Fibroblast of lung (primary cell): ENCODE results near the gene GPAT3. TPM values are rescaled to one million over a fixed set of nuclear protein-coding genes. Genes with fewer than 3 reads are reported as not detected.
"Not testable (repeated sequence)": the region's sequence is repeated elsewhere in the genome, so short reads cannot be mapped to it uniquely, and the experiment has no call there.

Experiments
- DNase-seq, 2 donors: peaks; one replicate each; pipeline versions ENCODE4 v3.0.0 to v3.0.0-alpha.2; 2010; ENCODE audit warnings: low read depth in 2 of 2
- H2AFZ ChIP-seq: 2 replicates; pipeline ENCODE4 v1.5.1; 2012; ENCODE audit warnings: low read length, control low read depth, inconsistent platforms
- H3K27ac ChIP-seq: 2 replicates; pipeline ENCODE4 v1.5.1; 2011; ENCODE audit warnings: low read length, control low read depth; ENCODE audit not compliant: insufficient read depth
- H3K27me3 ChIP-seq: 2 replicates; pipeline ENCODE4 v1.5.1; 2011; ENCODE audit warnings: mild to moderate bottlenecking, low read length; ENCODE audit not compliant: control insufficient read depth, insufficient read depth
- H3K36me3 ChIP-seq: 2 replicates; pipeline ENCODE4 v1.5.1; 2011; ENCODE audit warnings: low read length; ENCODE audit not compliant: control insufficient read depth, insufficient read depth
- H3K4me1 ChIP-seq: 2 replicates; pipeline ENCODE4 v1.5.1; 2011; ENCODE audit warnings: low read length; ENCODE audit not compliant: control insufficient read depth, insufficient read depth; ENCODE audit errors: extremely low read depth
- H3K4me2 ChIP-seq: 2 replicates; pipeline ENCODE4 v1.5.1; 2011; ENCODE audit warnings: low read length, control low read depth; ENCODE audit not compliant: insufficient read depth; ENCODE audit errors: extremely low read depth
- H3K4me3 ChIP-seq, 4 experiments: fragments of 200-600 bp in 1 of 4; sonication (generic) in 1 of 4; replicated peaks in 1 of 4; 2 replicates each; pipeline ENCODE4 v1.5.1; 2011 to 2016; ENCODE audit warnings: low read length in 4 of 4, low read depth in 3 of 4, mild to moderate bottlenecking in 3 of 4, control low read depth in 2 of 4, inconsistent platforms in 1 of 4, mixed read lengths in 1 of 4; ENCODE audit not compliant: insufficient read depth in 1 of 4; ENCODE audit errors: control extremely low read depth in 1 of 4
- H3K79me2 ChIP-seq: 2 replicates; pipeline ENCODE4 v1.5.1; 2012; ENCODE audit warnings: mild to moderate bottlenecking, low read length, inconsistent platforms; ENCODE audit not compliant: control insufficient read depth, insufficient read depth
- H3K9ac ChIP-seq: 2 replicates; pipeline ENCODE4 v1.5.1; 2011; ENCODE audit warnings: mild to moderate bottlenecking, low read length, control low read depth; ENCODE audit not compliant: insufficient read depth
- H3K9me3 ChIP-seq: 2 replicates; pipeline ENCODE4 v1.5.1; 2012; ENCODE audit warnings: low read depth, low read length; ENCODE audit not compliant: control insufficient read depth, insufficient read depth
- H4K20me1 ChIP-seq: 2 replicates; pipeline ENCODE4 v1.5.1; 2011; ENCODE audit warnings: low read length; ENCODE audit not compliant: control insufficient read depth, insufficient read depth; ENCODE audit errors: extremely low read depth
- EZH2 ChIP-seq: IDR thresholded peaks from 2 replicates; pipeline ENCODE4 v1.5.1; 2012; ENCODE audit warnings: low read length, control low read depth, mild to moderate bottlenecking; ENCODE audit errors: missing control alignments
- polyA plus RNA-seq, 2 donors: library from polyadenylated mRNA; depleted of rRNA in 1 of 2; stranded (reverse) in 1 of 2; unstranded in 1 of 2; fragments of >200 nt; gene quantifications; 2 replicates each; pipeline ENCODE4 v1.2.1, GENCODE V29; 2011 to 2012; ENCODE audit warnings: missing spikeins in 1 of 2
- total RNA-seq: library from RNA; depleted of rRNA; stranded (reverse); fragments of >200 nt; gene quantifications from 2 replicates; pipeline ENCODE4 v1.2.1, GENCODE V29; 2014
- TF ChIP-seq, protein P1 (sequence below), 2 donors: IDR thresholded peaks in 1 of 2; conservative IDR thresholded peaks in 1 of 2; 1 replicate in 1 of 2; 2 replicates in 1 of 2; pipeline ENCODE4 v1.5.1; 2011 to 2012; ENCODE audit warnings: low read length in 2 of 2, control low read depth in 1 of 2, inconsistent platforms in 1 of 2, low read depth in 1 of 2, mild to moderate bottlenecking in 1 of 2

The GPAT3 gene
- total and polyA plus RNA-seq, 2 donors (not counting 1 experiment from before 2014, with no cell fraction given) = 2.6 to 4.1 TPM

DNA sequence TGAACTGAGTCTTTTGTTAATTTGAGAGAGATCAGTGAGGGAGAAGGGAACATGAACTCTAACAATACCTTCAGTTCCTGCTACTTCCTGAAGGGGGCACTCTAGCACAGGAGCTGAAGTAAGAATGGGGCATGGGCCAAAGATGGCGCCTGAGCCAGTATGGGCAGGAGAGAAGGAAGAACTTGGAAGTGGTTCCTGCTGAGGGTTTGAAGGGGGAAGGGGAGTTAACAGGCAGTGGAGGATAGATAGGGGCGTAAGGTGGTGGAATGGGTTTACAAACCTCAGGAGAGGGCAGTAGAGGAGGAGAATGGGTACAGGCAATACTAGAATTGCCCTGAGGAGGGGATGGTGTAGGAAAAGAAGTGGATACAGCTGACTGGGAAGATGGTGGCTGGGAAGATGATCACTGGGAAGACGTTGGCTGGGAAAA, 26.7 kb upstream of the GPAT3 start:
- not testable (repeated sequence) for H4K20me1 ChIP-seq, H3K27me3 ChIP-seq, H3K36me3 ChIP-seq, H3K9ac ChIP-seq, H3K4me2 ChIP-seq, H3K4me3 ChIP-seq, H3K79me2 ChIP-seq, H3K9me3 ChIP-seq, H3K4me1 ChIP-seq, H3K27ac ChIP-seq
- TF ChIP-seq, protein P1, sequence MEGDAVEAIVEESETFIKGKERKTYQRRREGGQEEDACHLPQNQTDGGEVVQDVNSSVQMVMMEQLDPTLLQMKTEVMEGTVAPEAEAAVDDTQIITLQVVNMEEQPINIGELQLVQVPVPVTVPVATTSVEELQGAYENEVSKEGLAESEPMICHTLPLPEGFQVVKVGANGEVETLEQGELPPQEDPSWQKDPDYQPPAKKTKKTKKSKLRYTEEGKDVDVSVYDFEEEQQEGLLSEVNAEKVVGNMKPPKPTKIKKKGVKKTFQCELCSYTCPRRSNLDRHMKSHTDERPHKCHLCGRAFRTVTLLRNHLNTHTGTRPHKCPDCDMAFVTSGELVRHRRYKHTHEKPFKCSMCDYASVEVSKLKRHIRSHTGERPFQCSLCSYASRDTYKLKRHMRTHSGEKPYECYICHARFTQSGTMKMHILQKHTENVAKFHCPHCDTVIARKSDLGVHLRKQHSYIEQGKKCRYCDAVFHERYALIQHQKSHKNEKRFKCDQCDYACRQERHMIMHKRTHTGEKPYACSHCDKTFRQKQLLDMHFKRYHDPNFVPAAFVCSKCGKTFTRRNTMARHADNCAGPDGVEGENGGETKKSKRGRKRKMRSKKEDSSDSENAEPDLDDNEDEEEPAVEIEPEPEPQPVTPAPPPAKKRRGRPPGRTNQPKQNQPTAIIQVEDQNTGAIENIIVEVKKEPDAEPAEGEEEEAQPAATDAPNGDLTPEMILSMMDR (conservative IDR thresholded peaks at IDR 0.05 in 1 of 2, IDR thresholded peaks at IDR 0.05 in 1 of 2; ENCODE audit: low read depth in 1 of 2, low read length in 2 of 2) = peak; percentile 67 to 68
- peak; percentile 31 to 67 for DNase-seq
- peak overlapping the region; percentile 72 for H2AFZ ChIP-seq

GRCh38 chr4:83510442-83510841, 25.5 kb upstream of the GPAT3 start:
- no peak for TF ChIP-seq EZH2
- TF ChIP-seq, protein P1 (conservative IDR thresholded peaks at IDR 0.05 in 1 of 2, IDR thresholded peaks at IDR 0.05 in 1 of 2; ENCODE audit: low read depth in 1 of 2, low read length in 2 of 2) = no peak
- no peak for DNase-seq
- no peak overlapping the region for H3K4me2 ChIP-seq
- no peak overlapping the region for H3K4me3 ChIP-seq
- H4K20me1 ChIP-seq = no peaks in the 10 kb centered on the region
- no peaks in the 10 kb centered on the region for H3K9me3 ChIP-seq
- no peaks in the 10 kb centered on the region for H3K79me2 ChIP-seq
- no peaks in the 10 kb centered on the region for H3K4me1 ChIP-seq
- H3K27me3 ChIP-seq = no peaks in the 10 kb centered on the region
- H2AFZ ChIP-seq = no peak overlapping the region
- H3K27ac ChIP-seq = no peak overlapping the region
- H3K36me3 ChIP-seq = no peaks in the 10 kb centered on the region
- H3K9ac ChIP-seq = no peak overlapping the region

DNA sequence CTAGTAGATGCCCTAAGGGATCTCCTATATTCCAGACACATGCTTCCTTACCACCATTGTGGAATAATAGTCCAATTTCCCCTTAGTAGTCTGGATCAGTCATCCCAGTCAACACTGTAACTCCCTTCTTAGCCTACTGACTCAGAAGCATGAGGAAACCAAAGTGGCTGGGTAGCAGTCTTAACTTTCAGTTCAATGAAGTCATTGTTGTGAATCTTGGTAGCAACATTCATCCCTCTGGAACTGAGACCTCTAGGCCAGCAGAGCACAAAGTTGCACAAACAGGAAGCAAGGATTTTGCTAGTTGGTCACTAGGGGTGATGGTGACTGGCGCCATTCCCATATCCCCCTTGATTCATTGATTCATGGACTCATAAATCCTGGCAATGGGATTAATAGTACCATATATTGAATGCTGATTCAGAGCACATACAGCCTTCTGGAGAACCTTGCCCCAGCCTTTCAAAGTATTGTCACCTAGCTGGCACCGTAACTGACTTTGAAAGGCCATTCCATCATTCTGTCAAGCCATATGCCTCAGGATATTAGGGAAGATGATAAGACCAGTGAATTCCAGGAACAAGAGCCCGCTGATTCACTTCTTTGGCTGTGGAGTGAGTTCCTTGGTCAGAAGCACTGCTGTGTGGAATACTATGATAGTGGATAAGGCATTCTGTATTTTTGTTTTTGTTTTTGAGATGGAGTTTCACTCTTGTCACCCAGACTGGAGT, 19.7 kb upstream of the GPAT3 start:
- Histone ChIP-seq H3K79me2 (no peaks in the 10 kb centered on the region), H3K9me3 (no peaks in the 10 kb centered on the region), H4K20me1 (no peaks in the 10 kb centered on the region), H3K27me3 (no peaks in the 10 kb centered on the region), H3K36me3 (no peaks in the 10 kb centered on the region), H3K4me3 (no peak overlapping the region), H3K4me2 (peak overlapping the region; percentile 25), H3K4me1 (no peaks in the 10 kb centered on the region), H3K9ac (no peak overlapping the region), H3K27ac (no peak overlapping the region), H2AFZ (no peak overlapping the region)
- no peak for TF ChIP-seq EZH2
- DNase-seq = peak; percentile 49 to 91
